IPS DF 19.7 (cell line): ENCODE data around the gene PSPN.
A peak's percentile ranks its signal among the peaks of the same experiment; 100 is the strongest.

Experiments
- DNase-seq: peaks from one replicate; pipeline ENCODE4 v3.0.0-alpha.2; 2013; ENCODE audit warnings: low read depth, low spot score

The PSPN gene

GRCh38 chr19:6375411-6376010 lies at the start of gene PSPN:
PSPN (minus strand) TSS chr19:6375933; CDS start chr19:6375849, 84 bp downstream.
- no peak for DNase-seq

GRCh38 chr19:6424939-6425731 lies 49.4 kb upstream of the PSPN start:
- peak; percentile 99 for DNase-seq

- DNase-seq: no peak
Measured at GRCh38 chr19:6424195-6424938, 48.6 kb upstream of the PSPN start, which contains the start of gene KHSRP. KHSRP (minus strand) TSS chr19:6424811; CDS start chr19:6424701, 110 bp downstream.

GRCh38 chr19:6423499-6424194 lies 47.9 kb upstream of the PSPN start:
- no peak for DNase-seq

GRCh38 chr19:6421075-6422014 lies 45.6 kb upstream of the PSPN start:
- no peak for DNase-seq

GRCh38 chr19:6418562-6418932 lies 42.8 kb upstream of the PSPN start:
- no peak for DNase-seq

GRCh38 chr19:6417713-6418561 lies 42.2 kb upstream of the PSPN start:
- no peak for DNase-seq

- no peak for DNase-seq
Measured at GRCh38 chr19:6416658-6417405, 41.1 kb upstream of the PSPN start.

- no peak for DNase-seq
Measured at GRCh38 chr19:6415591-6416190, 40.0 kb upstream of the PSPN start.

GRCh38 chr19:6414793-6415590 lies 39.3 kb upstream of the PSPN start:
- DNase-seq: no peak

GRCh38 chr19:6413721-6414643 lies 38.2 kb upstream of the PSPN start:
- DNase-seq: no peak

GRCh38 chr19:6413291-6413690 lies 37.6 kb upstream of the PSPN start:
- DNase-seq: no peak

- peak; percentile 30 for DNase-seq
Measured at GRCh38 chr19:6412447-6413091, 36.8 kb upstream of the PSPN start.

- no peak for DNase-seq
Measured at GRCh38 chr19:6412061-6412446, 36.3 kb upstream of the PSPN start.

- no peak for DNase-seq
Measured at GRCh38 chr19:6409346-6409745, 33.6 kb upstream of the PSPN start.

GRCh38 chr19:6406401-6406800 lies 30.7 kb upstream of the PSPN start:
- DNase-seq: no peak
